ENCODE data around the gene SLC35B2. TPM values are rescaled to one million over a fixed set of nuclear protein-coding genes. Genes with fewer than 3 reads are reported as not detected.

SLC35B2 gene
- total and polyA plus RNA-seq, 9 of the 15 experiments (the other 6 are each of a cell fraction or from before 2014, with no cell fraction given) = 14.5 to 59.1 (median 47.1) TPM

DNA sequence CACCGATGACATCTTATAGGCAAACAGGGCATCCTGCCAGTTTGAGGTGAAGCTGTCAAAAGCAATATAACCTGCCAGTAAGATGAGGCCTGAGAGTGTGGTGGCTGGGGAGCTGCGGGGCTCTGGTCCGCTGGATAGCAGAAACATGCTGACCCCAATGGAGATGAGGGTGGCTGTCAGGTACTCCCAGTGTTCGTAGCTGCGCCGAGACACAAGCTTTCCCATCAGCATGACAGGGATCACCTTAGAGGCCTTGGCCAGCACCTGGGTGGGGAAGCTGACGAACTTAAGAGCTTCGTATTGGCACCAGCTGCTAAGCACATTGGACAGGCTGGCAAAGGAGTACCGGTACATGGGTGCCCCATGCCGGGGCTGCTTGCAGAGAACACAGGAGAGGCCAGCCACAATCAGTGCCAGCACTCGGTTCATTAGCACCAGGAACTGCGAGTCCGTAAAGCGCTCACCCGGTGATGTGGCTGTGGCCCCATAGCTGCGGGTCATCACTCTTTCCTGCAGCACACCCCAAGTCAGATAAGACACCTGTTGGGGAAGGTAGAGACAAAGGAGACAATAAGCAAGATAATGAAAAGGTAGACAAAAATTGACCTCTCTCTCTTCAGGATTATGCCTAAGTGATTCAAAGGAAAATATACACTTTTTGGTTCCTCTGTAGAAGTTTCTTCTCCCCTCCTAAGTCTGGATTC lies 2.1 kb downstream of the SLC35B2 start (continued):
- TF ChIP-seq, protein P1, sequence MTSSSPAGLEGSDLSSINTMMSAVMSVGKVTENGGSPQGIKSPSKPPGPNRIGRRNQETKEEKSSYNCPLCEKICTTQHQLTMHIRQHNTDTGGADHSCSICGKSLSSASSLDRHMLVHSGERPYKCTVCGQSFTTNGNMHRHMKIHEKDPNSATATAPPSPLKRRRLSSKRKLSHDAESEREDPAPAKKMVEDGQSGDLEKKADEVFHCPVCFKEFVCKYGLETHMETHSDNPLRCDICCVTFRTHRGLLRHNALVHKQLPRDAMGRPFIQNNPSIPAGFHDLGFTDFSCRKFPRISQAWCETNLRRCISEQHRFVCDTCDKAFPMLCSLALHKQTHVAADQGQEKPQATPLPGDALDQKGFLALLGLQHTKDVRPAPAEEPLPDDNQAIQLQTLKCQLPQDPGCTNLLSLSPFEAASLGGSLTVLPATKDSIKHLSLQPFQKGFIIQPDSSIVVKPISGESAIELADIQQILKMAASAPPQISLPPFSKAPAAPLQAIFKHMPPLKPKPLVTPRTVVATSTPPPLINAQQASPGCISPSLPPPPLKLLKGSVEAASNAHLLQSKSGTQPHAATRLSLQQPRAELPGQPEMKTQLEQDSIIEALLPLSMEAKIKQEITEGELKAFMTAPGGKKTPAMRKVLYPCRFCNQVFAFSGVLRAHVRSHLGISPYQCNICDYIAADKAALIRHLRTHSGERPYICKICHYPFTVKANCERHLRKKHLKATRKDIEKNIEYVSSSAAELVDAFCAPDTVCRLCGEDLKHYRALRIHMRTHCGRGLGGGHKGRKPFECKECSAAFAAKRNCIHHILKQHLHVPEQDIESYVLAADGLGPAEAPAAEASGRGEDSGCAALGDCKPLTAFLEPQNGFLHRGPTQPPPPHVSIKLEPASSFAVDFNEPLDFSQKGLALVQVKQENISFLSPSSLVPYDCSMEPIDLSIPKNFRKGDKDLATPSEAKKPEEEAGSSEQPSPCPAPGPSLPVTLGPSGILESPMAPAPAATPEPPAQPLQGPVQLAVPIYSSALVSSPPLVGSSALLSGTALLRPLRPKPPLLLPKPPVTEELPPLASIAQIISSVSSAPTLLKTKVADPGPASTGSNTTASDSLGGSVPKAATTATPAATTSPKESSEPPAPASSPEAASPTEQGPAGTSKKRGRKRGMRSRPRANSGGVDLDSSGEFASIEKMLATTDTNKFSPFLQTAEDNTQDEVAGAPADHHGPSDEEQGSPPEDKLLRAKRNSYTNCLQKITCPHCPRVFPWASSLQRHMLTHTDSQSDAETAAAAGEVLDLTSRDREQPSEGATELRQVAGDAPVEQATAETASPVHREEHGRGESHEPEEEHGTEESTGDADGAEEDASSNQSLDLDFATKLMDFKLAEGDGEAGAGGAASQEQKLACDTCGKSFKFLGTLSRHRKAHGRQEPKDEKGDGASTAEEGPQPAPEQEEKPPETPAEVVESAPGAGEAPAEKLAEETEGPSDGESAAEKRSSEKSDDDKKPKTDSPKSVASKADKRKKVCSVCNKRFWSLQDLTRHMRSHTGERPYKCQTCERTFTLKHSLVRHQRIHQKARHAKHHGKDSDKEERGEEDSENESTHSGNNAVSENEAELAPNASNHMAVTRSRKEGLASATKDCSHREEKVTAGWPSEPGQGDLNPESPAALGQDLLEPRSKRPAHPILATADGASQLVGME (CRISPR knock-in tag; IDR thresholded peaks at IDR 0.05) = no peak
- no peak for TF ChIP-seq POLR3G (IDR thresholded peaks at IDR 0.05; ENCODE audit: extremely low read depth, insufficient read length, insufficient replicate concordance)
- TF ChIP-seq, protein P2, sequence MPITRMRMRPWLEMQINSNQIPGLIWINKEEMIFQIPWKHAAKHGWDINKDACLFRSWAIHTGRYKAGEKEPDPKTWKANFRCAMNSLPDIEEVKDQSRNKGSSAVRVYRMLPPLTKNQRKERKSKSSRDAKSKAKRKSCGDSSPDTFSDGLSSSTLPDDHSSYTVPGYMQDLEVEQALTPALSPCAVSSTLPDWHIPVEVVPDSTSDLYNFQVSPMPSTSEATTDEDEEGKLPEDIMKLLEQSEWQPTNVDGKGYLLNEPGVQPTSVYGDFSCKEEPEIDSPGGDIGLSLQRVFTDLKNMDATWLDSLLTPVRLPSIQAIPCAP (CRISPR knock-in tag; IDR thresholded peaks at IDR 0.05; ENCODE audit: borderline replicate concordance) = 0 out of 2 replicates have a peak, but pooled peaks have one; percentile 18
- TF ChIP-seq TSC22D4 (tag; IDR thresholded peaks at IDR 0.05) = no peak
- no peak for TF ChIP-seq MXI1 (IDR thresholded peaks at IDR 0.05; ENCODE audit: low read depth, low read length)
- peak; percentile 32 for TF ChIP-seq SUPT5H (IDR thresholded peaks at IDR 0.05)
- no peak; the same call in 1 of the 2 replicates for TF ChIP-seq PTBP1 (IDR thresholded peaks at IDR 0.05; ENCODE audit: low read depth, low read length)
- TF ChIP-seq MTF1 (CRISPR knock-in tag; IDR thresholded peaks at IDR 0.05; ENCODE audit: borderline replicate concordance) = no peak
- TF ChIP-seq, protein P3, sequence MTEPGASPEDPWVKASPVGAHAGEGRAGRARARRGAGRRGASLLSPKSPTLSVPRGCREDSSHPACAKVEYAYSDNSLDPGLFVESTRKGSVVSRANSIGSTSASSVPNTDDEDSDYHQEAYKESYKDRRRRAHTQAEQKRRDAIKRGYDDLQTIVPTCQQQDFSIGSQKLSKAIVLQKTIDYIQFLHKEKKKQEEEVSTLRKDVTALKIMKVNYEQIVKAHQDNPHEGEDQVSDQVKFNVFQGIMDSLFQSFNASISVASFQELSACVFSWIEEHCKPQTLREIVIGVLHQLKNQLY (CRISPR knock-in tag; conservative IDR thresholded peaks at IDR 0.05) = no peak
- TF ChIP-seq TAF7 (tag; IDR thresholded peaks at IDR 0.05) = no peak
- no peak for TF ChIP-seq FOXA1 (IDR thresholded peaks at IDR 0.05; ENCODE audit: borderline replicate concordance)
- TF ChIP-seq ZNF76 (CRISPR knock-in tag; IDR thresholded peaks at IDR 0.05; ENCODE audit: borderline replicate concordance) = no peak
- TF ChIP-seq MCM5 (IDR thresholded peaks at IDR 0.05; ENCODE audit: low read depth) = no peak
- TF ChIP-seq, protein P4, sequence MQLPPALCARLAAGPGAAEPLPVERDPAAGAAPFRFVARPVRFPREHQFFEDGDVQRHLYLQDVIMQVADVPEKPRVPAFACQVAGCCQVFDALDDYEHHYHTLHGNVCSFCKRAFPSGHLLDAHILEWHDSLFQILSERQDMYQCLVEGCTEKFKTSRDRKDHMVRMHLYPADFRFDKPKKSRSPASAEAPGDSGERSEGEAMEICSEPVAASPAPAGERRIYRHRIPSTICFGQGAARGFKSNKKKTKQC (CRISPR knock-in tag; IDR thresholded peaks at IDR 0.05) = no peak
- TF ChIP-seq, protein P5, sequence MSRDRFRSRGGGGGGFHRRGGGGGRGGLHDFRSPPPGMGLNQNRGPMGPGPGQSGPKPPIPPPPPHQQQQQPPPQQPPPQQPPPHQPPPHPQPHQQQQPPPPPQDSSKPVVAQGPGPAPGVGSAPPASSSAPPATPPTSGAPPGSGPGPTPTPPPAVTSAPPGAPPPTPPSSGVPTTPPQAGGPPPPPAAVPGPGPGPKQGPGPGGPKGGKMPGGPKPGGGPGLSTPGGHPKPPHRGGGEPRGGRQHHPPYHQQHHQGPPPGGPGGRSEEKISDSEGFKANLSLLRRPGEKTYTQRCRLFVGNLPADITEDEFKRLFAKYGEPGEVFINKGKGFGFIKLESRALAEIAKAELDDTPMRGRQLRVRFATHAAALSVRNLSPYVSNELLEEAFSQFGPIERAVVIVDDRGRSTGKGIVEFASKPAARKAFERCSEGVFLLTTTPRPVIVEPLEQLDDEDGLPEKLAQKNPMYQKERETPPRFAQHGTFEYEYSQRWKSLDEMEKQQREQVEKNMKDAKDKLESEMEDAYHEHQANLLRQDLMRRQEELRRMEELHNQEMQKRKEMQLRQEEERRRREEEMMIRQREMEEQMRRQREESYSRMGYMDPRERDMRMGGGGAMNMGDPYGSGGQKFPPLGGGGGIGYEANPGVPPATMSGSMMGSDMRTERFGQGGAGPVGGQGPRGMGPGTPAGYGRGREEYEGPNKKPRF (IDR thresholded peaks at IDR 0.05; ENCODE audit: low read depth, low read length) = no peak
- TF ChIP-seq, protein P6, sequence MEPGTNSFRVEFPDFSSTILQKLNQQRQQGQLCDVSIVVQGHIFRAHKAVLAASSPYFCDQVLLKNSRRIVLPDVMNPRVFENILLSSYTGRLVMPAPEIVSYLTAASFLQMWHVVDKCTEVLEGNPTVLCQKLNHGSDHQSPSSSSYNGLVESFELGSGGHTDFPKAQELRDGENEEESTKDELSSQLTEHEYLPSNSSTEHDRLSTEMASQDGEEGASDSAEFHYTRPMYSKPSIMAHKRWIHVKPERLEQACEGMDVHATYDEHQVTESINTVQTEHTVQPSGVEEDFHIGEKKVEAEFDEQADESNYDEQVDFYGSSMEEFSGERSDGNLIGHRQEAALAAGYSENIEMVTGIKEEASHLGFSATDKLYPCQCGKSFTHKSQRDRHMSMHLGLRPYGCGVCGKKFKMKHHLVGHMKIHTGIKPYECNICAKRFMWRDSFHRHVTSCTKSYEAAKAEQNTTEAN (CRISPR knock-in tag; IDR thresholded peaks at IDR 0.05) = no peak

Data from K562 (cell line).